H1 (cell line): ENCODE measurements around the gene CCNY. TPM values are rescaled to one million over a fixed set of nuclear protein-coding genes. Genes with fewer than 3 reads are reported as not detected.

Experiments
- CREB1 ChIP-seq: IDR thresholded peaks from 2 replicates; pipeline ENCODE4 v1.6.1; 2012; ENCODE audit warnings: inconsistent platforms
- GTF2F1 ChIP-seq: IDR thresholded peaks from 2 replicates; pipeline ENCODE4 v1.6.1; 2012; ENCODE audit warnings: low read depth, low read length, improper control_type of control experiment, borderline replicate concordance
- NANOG ChIP-seq: IDR thresholded peaks from 2 replicates; pipeline ENCODE4 v1.6.1; 2011; ENCODE audit warnings: low read length, low read depth, mild to moderate bottlenecking, inconsistent platforms; ENCODE audit not compliant: insufficient read depth, poor library complexity, severe bottlenecking
- SAP30 ChIP-seq: fragments of 300-600 bp; sonication (generic); IDR thresholded peaks from 2 replicates; pipeline ENCODE4 v1.7.1; 2012; ENCODE audit warnings: low read length, moderate library complexity, mild to moderate bottlenecking, inconsistent platforms; ENCODE audit not compliant: insufficient read depth, insufficient replicate concordance
- SUZ12 ChIP-seq: fragments of 200-600 bp; sonication (generic); IDR thresholded peaks from 2 replicates; pipeline ENCODE4 v1.6.1; 2012; ENCODE audit warnings: mild to moderate bottlenecking, inconsistent platforms, low read length, moderate library complexity, mixed read lengths
- polyA plus RNA-seq, 7 experiments: library from polyadenylated mRNA; depleted of rRNA in 3 of 7; stranded (reverse) in 5 of 7; unstranded in 2 of 7; fragments of >200 nt in 5 of 7; fragments of 200-250 nt in 2 of 7; gene quantifications; 1 replicate in 5 of 7; 2 replicates in 1 of 7; 4 replicates in 1 of 7; pipeline versions ENCODE4 v1.2.1 to v1.2.3, GENCODE V29; 2011 to 2013; ENCODE audit warnings: missing spikeins in 2 of 7, mixed read lengths in 2 of 7
- total RNA-seq: library from RNA; stranded (reverse); fragmentation: NEBNext Ultra II Directional; extraction: Animal tissue kit (Norgen Biotek cat#: 25700); gene quantifications from 2 replicates; pipeline ENCODE4 v1.2.1, GENCODE V29; 2021
- TF ChIP-seq, protein P1 (sequence below): fragments of 300-600 bp; sonication (generic); IDR thresholded peaks from 2 replicates; pipeline ENCODE4 v1.7.1; 2012; ENCODE audit warnings: low read length, moderate library complexity, mild to moderate bottlenecking, inconsistent platforms; ENCODE audit not compliant: insufficient replicate concordance
- TF ChIP-seq, protein P2 (sequence below): IDR thresholded peaks from 2 replicates; pipeline ENCODE4 v1.6.1; 2012; ENCODE audit warnings: low read length, inconsistent platforms
- TF ChIP-seq, protein P3 (sequence below): IDR thresholded peaks from 2 replicates; pipeline ENCODE4 v1.6.1; 2012; ENCODE audit warnings: inconsistent platforms

CCNY gene
- total and polyA plus RNA-seq, 2 of the 8 experiments (the other 6 are each of a cell fraction or from before 2014, with no cell fraction given) = 25.3 to 68.2 TPM

DNA sequence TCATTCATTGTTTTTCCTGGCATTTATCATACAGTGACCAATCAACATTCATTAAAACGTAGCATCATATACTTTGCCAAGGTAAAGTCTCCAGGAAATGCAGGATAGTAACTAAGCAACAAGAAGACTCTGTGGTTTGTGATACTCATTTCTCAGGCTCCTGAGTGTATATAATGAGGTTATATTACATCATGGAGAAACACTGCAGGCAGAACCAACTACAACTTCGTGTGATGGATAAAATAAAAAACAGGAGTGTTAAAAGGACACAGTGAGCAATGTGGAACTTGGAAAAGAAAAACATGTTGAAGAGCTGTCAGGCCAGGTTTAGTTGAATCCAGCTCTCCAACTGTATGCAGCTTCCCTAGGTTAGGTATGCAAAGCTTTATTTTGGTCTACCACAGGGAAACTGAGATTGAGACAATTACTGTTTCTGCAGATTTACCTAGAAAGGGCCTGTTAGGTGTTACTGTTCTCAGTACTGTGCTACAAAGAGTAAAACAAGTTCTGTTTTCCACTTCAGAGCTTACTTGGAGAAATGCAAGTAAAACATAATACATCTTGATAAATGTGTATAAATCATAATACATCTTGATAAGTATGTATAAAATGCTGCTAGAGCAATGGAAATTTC lies 7.8 kb upstream of the CCNY start (continued):
- TF ChIP-seq, protein P1, sequence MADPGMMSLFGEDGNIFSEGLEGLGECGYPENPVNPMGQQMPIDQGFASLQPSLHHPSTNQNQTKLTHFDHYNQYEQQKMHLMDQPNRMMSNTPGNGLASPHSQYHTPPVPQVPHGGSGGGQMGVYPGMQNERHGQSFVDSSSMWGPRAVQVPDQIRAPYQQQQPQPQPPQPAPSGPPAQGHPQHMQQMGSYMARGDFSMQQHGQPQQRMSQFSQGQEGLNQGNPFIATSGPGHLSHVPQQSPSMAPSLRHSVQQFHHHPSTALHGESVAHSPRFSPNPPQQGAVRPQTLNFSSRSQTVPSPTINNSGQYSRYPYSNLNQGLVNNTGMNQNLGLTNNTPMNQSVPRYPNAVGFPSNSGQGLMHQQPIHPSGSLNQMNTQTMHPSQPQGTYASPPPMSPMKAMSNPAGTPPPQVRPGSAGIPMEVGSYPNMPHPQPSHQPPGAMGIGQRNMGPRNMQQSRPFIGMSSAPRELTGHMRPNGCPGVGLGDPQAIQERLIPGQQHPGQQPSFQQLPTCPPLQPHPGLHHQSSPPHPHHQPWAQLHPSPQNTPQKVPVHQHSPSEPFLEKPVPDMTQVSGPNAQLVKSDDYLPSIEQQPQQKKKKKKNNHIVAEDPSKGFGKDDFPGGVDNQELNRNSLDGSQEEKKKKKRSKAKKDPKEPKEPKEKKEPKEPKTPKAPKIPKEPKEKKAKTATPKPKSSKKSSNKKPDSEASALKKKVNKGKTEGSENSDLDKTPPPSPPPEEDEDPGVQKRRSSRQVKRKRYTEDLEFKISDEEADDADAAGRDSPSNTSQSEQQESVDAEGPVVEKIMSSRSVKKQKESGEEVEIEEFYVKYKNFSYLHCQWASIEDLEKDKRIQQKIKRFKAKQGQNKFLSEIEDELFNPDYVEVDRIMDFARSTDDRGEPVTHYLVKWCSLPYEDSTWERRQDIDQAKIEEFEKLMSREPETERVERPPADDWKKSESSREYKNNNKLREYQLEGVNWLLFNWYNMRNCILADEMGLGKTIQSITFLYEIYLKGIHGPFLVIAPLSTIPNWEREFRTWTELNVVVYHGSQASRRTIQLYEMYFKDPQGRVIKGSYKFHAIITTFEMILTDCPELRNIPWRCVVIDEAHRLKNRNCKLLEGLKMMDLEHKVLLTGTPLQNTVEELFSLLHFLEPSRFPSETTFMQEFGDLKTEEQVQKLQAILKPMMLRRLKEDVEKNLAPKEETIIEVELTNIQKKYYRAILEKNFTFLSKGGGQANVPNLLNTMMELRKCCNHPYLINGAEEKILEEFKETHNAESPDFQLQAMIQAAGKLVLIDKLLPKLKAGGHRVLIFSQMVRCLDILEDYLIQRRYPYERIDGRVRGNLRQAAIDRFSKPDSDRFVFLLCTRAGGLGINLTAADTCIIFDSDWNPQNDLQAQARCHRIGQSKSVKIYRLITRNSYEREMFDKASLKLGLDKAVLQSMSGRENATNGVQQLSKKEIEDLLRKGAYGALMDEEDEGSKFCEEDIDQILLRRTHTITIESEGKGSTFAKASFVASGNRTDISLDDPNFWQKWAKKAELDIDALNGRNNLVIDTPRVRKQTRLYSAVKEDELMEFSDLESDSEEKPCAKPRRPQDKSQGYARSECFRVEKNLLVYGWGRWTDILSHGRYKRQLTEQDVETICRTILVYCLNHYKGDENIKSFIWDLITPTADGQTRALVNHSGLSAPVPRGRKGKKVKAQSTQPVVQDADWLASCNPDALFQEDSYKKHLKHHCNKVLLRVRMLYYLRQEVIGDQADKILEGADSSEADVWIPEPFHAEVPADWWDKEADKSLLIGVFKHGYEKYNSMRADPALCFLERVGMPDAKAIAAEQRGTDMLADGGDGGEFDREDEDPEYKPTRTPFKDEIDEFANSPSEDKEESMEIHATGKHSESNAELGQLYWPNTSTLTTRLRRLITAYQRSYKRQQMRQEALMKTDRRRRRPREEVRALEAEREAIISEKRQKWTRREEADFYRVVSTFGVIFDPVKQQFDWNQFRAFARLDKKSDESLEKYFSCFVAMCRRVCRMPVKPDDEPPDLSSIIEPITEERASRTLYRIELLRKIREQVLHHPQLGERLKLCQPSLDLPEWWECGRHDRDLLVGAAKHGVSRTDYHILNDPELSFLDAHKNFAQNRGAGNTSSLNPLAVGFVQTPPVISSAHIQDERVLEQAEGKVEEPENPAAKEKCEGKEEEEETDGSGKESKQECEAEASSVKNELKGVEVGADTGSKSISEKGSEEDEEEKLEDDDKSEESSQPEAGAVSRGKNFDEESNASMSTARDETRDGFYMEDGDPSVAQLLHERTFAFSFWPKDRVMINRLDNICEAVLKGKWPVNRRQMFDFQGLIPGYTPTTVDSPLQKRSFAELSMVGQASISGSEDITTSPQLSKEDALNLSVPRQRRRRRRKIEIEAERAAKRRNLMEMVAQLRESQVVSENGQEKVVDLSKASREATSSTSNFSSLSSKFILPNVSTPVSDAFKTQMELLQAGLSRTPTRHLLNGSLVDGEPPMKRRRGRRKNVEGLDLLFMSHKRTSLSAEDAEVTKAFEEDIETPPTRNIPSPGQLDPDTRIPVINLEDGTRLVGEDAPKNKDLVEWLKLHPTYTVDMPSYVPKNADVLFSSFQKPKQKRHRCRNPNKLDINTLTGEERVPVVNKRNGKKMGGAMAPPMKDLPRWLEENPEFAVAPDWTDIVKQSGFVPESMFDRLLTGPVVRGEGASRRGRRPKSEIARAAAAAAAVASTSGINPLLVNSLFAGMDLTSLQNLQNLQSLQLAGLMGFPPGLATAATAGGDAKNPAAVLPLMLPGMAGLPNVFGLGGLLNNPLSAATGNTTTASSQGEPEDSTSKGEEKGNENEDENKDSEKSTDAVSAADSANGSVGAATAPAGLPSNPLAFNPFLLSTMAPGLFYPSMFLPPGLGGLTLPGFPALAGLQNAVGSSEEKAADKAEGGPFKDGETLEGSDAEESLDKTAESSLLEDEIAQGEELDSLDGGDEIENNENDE = no peak
- no peak for TF ChIP-seq GTF2F1
- no peak for TF ChIP-seq NANOG
- no peak for TF ChIP-seq SUZ12
- TF ChIP-seq, protein P2, sequence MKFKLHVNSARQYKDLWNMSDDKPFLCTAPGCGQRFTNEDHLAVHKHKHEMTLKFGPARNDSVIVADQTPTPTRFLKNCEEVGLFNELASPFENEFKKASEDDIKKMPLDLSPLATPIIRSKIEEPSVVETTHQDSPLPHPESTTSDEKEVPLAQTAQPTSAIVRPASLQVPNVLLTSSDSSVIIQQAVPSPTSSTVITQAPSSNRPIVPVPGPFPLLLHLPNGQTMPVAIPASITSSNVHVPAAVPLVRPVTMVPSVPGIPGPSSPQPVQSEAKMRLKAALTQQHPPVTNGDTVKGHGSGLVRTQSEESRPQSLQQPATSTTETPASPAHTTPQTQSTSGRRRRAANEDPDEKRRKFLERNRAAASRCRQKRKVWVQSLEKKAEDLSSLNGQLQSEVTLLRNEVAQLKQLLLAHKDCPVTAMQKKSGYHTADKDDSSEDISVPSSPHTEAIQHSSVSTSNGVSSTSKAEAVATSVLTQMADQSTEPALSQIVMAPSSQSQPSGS = no peak
- TF ChIP-seq, protein P3, sequence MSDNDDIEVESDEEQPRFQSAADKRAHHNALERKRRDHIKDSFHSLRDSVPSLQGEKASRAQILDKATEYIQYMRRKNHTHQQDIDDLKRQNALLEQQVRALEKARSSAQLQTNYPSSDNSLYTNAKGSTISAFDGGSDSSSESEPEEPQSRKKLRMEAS = no peak
- no peak for TF ChIP-seq SAP30
- TF ChIP-seq CREB1 = no peak
